ENCODE data around the gene TCP1.
A peak's percentile ranks its signal among the peaks of the same experiment; 100 is the strongest.

Gene TCP1

DNA sequence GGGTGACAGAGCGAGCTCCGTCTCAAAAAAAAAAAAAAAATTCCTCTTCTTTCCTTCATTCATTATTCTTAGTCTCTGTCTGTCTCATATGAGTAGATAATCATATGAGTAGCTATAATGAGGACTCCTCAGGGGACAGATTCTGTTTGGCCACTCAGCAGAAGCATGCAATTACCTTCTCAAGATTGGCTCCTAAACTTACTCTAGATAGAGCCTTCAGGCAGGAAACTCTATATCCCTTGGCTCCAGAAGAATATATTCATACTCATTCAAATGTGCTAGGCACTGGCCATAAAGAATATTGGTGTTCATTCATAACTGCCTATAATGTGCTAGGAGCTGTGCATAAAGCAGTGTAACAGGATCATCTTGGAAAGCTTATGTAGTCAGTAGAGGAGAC lies 29.8 kb downstream of the TCP1 start:
- H3K27ac ChIP-seq (ENCODE audit: poor library complexity, severe bottlenecking), result peak overlapping the region; percentile 91
- no peak overlapping the region for H3K4me3 ChIP-seq (ENCODE audit: severe bottlenecking)
- no peak for TF ChIP-seq CTCF (IDR thresholded peaks at IDR 0.05; ENCODE audit: poor library complexity, severe bottlenecking)
- H3K4me1 ChIP-seq (ENCODE audit: insufficient read depth, poor library complexity, severe bottlenecking), result peaks cover 20% of the 10 kb centered on the region
- H3K36me3 ChIP-seq (ENCODE audit: low read depth), result peaks cover 48% of the 10 kb centered on the region
- H3K9me3 ChIP-seq (ENCODE audit: severe bottlenecking), result no peaks in the 10 kb centered on the region
- no peak for ATAC-seq (ENCODE audit: low read depth)
- DNase-seq (ENCODE audit: low spot score), result no peak
- no peaks in the 10 kb centered on the region for H3K27me3 ChIP-seq (ENCODE audit: insufficient read depth, poor library complexity, severe bottlenecking)

- Histone ChIP-seq H3K27me3 (ENCODE audit: insufficient read depth, poor library complexity, severe bottlenecking) (no peaks in the 10 kb centered on the region), H3K4me1 (ENCODE audit: insufficient read depth, poor library complexity, severe bottlenecking) (peaks cover 20% of the 10 kb centered on the region), H3K27ac (ENCODE audit: poor library complexity, severe bottlenecking) (peak overlapping the region; percentile 91), H3K4me3 (ENCODE audit: severe bottlenecking) (no peak overlapping the region), H3K36me3 (ENCODE audit: low read depth) (peaks cover 48% of the 10 kb centered on the region), H3K9me3 (ENCODE audit: severe bottlenecking) (no peaks in the 10 kb centered on the region)
- DNase-seq (ENCODE audit: low spot score) (no peak), ATAC-seq (ENCODE audit: low read depth) (peak; percentile 5; the same call in 1 of the 3 replicates)
- TF ChIP-seq CTCF (IDR thresholded peaks at IDR 0.05; ENCODE audit: poor library complexity, severe bottlenecking), result no peak
Measured at GRCh38 chr6:159758031-159759001, 31.1 kb downstream of the TCP1 start.

DNA sequence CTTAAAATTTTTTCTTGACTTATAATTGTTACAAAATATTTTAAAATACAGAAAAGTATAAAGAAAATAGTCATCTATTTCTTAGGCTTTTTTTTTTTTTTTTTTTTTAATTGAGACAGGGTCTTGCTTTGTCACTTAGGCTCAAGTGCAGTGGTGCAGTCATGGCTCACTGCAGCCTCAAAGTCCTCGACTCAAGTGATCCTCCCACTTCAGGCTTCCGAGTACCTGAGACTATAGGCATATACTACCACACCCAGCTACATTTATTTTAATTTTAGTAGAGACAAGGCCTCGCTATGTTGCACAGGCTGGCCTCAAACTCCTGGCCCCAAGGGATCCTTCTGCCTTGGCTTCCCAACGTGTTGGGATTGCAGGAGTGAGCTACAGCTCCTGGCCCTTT lies 32.9 kb downstream of the TCP1 start:
- H3K36me3 ChIP-seq (ENCODE audit: low read depth), result peaks cover 60% of the 10 kb centered on the region
- no peaks in the 10 kb centered on the region for H3K9me3 ChIP-seq (ENCODE audit: severe bottlenecking)

GRCh38 chr6:159754959-159755914 lies 34.2 kb downstream of the TCP1 start:
- Histone ChIP-seq H3K9me3 (ENCODE audit: severe bottlenecking) (no peaks in the 10 kb centered on the region), H3K4me3 (ENCODE audit: severe bottlenecking) (no peak overlapping the region), H3K27ac (ENCODE audit: poor library complexity, severe bottlenecking) (no peak overlapping the region), H3K27me3 (ENCODE audit: insufficient read depth, poor library complexity, severe bottlenecking) (no peaks in the 10 kb centered on the region), H3K4me1 (ENCODE audit: insufficient read depth, poor library complexity, severe bottlenecking) (peaks cover 9% of the 10 kb centered on the region), H3K36me3 (ENCODE audit: low read depth) (peaks cover 73% of the 10 kb centered on the region)
- ATAC-seq (ENCODE audit: low read depth) (no peak), DNase-seq (ENCODE audit: low spot score) (no peak)
- no peak for TF ChIP-seq CTCF (IDR thresholded peaks at IDR 0.05; ENCODE audit: poor library complexity, severe bottlenecking)

More for the DNA sequence above, 32.9 kb downstream of the TCP1 start:
- Histone ChIP-seq H3K27ac (ENCODE audit: poor library complexity, severe bottlenecking) (no peak overlapping the region), H3K27me3 (ENCODE audit: insufficient read depth, poor library complexity, severe bottlenecking) (no peaks in the 10 kb centered on the region), H3K4me1 (ENCODE audit: insufficient read depth, poor library complexity, severe bottlenecking) (peaks cover 17% of the 10 kb centered on the region), H3K4me3 (ENCODE audit: severe bottlenecking) (no peak overlapping the region)
- DNase-seq (ENCODE audit: low spot score) (no peak), ATAC-seq (ENCODE audit: low read depth) (no peak)
- no peak for TF ChIP-seq CTCF (IDR thresholded peaks at IDR 0.05; ENCODE audit: poor library complexity, severe bottlenecking)
